ENCODE data around the gene DLGAP1. TPM values are rescaled to one million over a fixed set of nuclear protein-coding genes. Genes with fewer than 3 reads are reported as not detected.

DLGAP1 gene
- total RNA-seq, 1 experiment from 2014 or later, result 23.0 TPM

DNA sequence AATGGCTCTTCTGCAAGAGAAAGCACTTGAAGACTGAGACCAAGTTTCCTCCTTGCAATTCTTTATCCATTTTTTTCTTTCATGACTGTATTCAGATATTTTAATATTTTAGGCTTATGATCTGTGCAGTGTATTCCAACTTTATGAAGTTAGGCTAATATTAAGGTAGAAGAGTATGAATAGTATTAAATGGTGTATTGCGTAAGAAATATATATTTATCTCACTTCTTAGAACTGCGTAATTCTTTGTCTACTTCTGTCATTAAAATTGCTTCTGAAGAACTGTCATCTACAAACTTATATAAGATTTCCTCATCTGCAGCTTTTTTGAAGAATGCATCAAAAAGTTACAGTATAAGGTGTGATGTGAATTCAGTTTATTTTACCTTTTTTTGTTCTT, 183.2 kb downstream of the DLGAP1 start:
- Mint-ChIP-seq H3K27me3 (ENCODE audit: low read depth) (no peaks in the 10 kb centered on the region), H3K36me3 (no peaks in the 10 kb centered on the region), H3K4me1 (peaks cover 9% of the 10 kb centered on the region), H3K27ac (no peak overlapping the region), H3K4me3 (no peak overlapping the region), H3K9me3 (no peaks in the 10 kb centered on the region)
- ChIA-PET CTCF (no interaction called here), POLR2A (no interaction called here)
- TF ChIP-seq SP1 (CRISPR knock-in tag; conservative IDR thresholded peaks at IDR 0.05), result no peak
- no peak for TF ChIP-seq NFE2L1 (CRISPR knock-in tag; IDR thresholded peaks at IDR 0.05)
- TF ChIP-seq, protein P1, sequence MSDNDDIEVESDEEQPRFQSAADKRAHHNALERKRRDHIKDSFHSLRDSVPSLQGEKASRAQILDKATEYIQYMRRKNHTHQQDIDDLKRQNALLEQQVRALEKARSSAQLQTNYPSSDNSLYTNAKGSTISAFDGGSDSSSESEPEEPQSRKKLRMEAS (CRISPR knock-in tag; IDR thresholded peaks at IDR 0.05), result no peak
- TF ChIP-seq, protein P2, sequence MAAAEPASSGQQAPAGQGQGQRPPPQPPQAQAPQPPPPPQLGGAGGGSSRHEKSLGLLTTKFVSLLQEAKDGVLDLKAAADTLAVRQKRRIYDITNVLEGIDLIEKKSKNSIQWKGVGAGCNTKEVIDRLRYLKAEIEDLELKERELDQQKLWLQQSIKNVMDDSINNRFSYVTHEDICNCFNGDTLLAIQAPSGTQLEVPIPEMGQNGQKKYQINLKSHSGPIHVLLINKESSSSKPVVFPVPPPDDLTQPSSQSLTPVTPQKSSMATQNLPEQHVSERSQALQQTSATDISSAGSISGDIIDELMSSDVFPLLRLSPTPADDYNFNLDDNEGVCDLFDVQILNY (CRISPR knock-in tag; IDR thresholded peaks at IDR 0.05), result no peak
- TF ChIP-seq NR3C1 (CRISPR knock-in tag; conservative IDR thresholded peaks at IDR 0.05; ENCODE audit: low read depth), result no peak
- no peak for TF ChIP-seq ZBTB21 (CRISPR knock-in tag; IDR thresholded peaks at IDR 0.05; ENCODE audit: borderline replicate concordance)
- TF ChIP-seq HMGA2 (CRISPR knock-in tag; IDR thresholded peaks at IDR 0.05), result no peak
- TF ChIP-seq, protein P3, sequence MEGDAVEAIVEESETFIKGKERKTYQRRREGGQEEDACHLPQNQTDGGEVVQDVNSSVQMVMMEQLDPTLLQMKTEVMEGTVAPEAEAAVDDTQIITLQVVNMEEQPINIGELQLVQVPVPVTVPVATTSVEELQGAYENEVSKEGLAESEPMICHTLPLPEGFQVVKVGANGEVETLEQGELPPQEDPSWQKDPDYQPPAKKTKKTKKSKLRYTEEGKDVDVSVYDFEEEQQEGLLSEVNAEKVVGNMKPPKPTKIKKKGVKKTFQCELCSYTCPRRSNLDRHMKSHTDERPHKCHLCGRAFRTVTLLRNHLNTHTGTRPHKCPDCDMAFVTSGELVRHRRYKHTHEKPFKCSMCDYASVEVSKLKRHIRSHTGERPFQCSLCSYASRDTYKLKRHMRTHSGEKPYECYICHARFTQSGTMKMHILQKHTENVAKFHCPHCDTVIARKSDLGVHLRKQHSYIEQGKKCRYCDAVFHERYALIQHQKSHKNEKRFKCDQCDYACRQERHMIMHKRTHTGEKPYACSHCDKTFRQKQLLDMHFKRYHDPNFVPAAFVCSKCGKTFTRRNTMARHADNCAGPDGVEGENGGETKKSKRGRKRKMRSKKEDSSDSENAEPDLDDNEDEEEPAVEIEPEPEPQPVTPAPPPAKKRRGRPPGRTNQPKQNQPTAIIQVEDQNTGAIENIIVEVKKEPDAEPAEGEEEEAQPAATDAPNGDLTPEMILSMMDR (IDR thresholded peaks at IDR 0.05), result no peak
- no peak for TF ChIP-seq NR1H2 (CRISPR knock-in tag; IDR thresholded peaks at IDR 0.05)
- ATAC-seq (no peak), DNase-seq (ENCODE audit: low spot score) (no peak)

DNA sequence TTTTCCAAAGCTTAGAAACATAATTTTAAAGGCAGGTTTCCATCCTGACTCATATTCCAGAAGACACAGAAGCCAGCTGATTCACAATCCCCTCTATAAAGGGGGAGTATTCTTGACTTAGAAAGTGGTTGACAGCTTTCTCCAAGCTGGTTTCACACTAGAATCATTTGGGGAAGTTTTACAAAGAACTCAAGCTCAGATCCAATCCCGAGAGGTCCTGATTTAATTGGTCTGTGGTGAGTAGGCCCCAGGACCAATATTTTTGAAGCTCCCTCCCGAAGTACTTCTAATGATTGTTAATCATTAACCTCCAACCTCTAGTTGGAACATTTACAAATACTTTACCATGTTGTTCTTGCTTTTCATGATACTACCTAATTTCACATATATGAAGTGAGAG, 184.1 kb downstream of the DLGAP1 start:
- Mint-ChIP-seq H3K27ac (no peak overlapping the region), H3K4me3 (no peak overlapping the region), H3K27me3 (ENCODE audit: low read depth) (no peaks in the 10 kb centered on the region), H3K36me3 (no peaks in the 10 kb centered on the region), H3K4me1 (peaks cover 9% of the 10 kb centered on the region), H3K9me3 (no peaks in the 10 kb centered on the region)
- CTCF ChIA-PET, result interaction anchor here (1.1 to 1.4 kb wide), 3 partner anchors 14 to 164 kb away, joined by 3 to 4 read pairs (median 3); no protein-coding TSS in a partner anchor
- no peak for DNase-seq (ENCODE audit: low spot score)
- POLR2A ChIA-PET, result no interaction called here
- TF ChIP-seq ZNF671 (CRISPR knock-in tag; IDR thresholded peaks at IDR 0.05) (no peak), ZBTB21 (CRISPR knock-in tag; IDR thresholded peaks at IDR 0.05; ENCODE audit: borderline replicate concordance) (no peak), ESRRA (CRISPR knock-in tag; IDR thresholded peaks at IDR 0.05; ENCODE audit: borderline replicate concordance) (no peak), MYBL2 (CRISPR knock-in tag; IDR thresholded peaks at IDR 0.05) (no peak), FOXJ3 (CRISPR knock-in tag; IDR thresholded peaks at IDR 0.05; ENCODE audit: borderline replicate concordance) (no peak), FOXK1 (CRISPR knock-in tag; IDR thresholded peaks at IDR 0.05) (no peak), PRRX2 (CRISPR knock-in tag; IDR thresholded peaks at IDR 0.05) (no peak), GABPB1 (CRISPR knock-in tag; IDR thresholded peaks at IDR 0.05) (no peak), NFYB (CRISPR knock-in tag; conservative IDR thresholded peaks at IDR 0.05; ENCODE audit: low read depth) (no peak)
- TF ChIP-seq, protein P4, sequence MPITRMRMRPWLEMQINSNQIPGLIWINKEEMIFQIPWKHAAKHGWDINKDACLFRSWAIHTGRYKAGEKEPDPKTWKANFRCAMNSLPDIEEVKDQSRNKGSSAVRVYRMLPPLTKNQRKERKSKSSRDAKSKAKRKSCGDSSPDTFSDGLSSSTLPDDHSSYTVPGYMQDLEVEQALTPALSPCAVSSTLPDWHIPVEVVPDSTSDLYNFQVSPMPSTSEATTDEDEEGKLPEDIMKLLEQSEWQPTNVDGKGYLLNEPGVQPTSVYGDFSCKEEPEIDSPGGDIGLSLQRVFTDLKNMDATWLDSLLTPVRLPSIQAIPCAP (CRISPR knock-in tag; IDR thresholded peaks at IDR 0.05), result no peak
- TF ChIP-seq, protein P5, sequence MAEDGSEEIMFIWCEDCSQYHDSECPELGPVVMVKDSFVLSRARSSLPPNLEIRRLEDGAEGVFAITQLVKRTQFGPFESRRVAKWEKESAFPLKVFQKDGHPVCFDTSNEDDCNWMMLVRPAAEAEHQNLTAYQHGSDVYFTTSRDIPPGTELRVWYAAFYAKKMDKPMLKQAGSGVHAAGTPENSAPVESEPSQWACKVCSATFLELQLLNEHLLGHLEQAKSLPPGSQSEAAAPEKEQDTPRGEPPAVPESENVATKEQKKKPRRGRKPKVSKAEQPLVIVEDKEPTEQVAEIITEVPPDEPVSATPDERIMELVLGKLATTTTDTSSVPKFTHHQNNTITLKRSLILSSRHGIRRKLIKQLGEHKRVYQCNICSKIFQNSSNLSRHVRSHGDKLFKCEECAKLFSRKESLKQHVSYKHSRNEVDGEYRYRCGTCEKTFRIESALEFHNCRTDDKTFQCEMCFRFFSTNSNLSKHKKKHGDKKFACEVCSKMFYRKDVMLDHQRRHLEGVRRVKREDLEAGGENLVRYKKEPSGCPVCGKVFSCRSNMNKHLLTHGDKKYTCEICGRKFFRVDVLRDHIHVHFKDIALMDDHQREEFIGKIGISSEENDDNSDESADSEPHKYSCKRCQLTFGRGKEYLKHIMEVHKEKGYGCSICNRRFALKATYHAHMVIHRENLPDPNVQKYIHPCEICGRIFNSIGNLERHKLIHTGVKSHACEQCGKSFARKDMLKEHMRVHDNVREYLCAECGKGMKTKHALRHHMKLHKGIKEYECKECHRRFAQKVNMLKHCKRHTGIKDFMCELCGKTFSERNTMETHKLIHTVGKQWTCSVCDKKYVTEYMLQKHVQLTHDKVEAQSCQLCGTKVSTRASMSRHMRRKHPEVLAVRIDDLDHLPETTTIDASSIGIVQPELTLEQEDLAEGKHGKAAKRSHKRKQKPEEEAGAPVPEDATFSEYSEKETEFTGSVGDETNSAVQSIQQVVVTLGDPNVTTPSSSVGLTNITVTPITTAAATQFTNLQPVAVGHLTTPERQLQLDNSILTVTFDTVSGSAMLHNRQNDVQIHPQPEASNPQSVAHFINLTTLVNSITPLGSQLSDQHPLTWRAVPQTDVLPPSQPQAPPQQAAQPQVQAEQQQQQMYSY (CRISPR knock-in tag; IDR thresholded peaks at IDR 0.05), result no peak
- TF ChIP-seq, protein P6, sequence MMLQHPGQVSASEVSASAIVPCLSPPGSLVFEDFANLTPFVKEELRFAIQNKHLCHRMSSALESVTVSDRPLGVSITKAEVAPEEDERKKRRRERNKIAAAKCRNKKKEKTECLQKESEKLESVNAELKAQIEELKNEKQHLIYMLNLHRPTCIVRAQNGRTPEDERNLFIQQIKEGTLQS (CRISPR knock-in tag; conservative IDR thresholded peaks at IDR 0.05), result no peak
- ATAC-seq, result no peak

Measured in WTC11 (cell line).